H9 (cell line): Measurements from ENCODE around the gene CRABP2. TPM values are rescaled to one million over a fixed set of nuclear protein-coding genes. Genes with fewer than 3 reads are reported as not detected.

Experiments used
- DNase-seq: peaks from one replicate; pipeline ENCODE4 v3.0.0-alpha.2; 2017
- H2AFZ ChIP-seq: one replicate; pipeline ENCODE4 v1.6.1; 2013; ENCODE audit warnings: mild to moderate bottlenecking, low read length, control low read depth, moderate library complexity
- H2AK5ac ChIP-seq: 2 replicates; pipeline ENCODE4 v1.6.1; 2013; ENCODE audit warnings: low read length, control low read depth, mixed read lengths; ENCODE audit not compliant: insufficient read length
- H2BK120ac ChIP-seq: one replicate; pipeline ENCODE4 v1.6.1; 2013; ENCODE audit warnings: low read depth, mild to moderate bottlenecking, low read length, control low read depth, inconsistent platforms; ENCODE audit not compliant: poor library complexity, severe bottlenecking
- H2BK12ac ChIP-seq: 2 replicates; pipeline ENCODE4 v1.6.1; 2013; ENCODE audit warnings: low read length, control low read depth, mixed read lengths, low read depth; ENCODE audit not compliant: insufficient read length
- H2BK15ac ChIP-seq: 2 replicates; pipeline ENCODE4 v1.6.1; 2013; ENCODE audit warnings: low read depth, low read length, control low read depth
- H2BK20ac ChIP-seq: one replicate; pipeline ENCODE4 v1.6.1; 2013; ENCODE audit warnings: low read depth, mild to moderate bottlenecking, low read length, control low read depth, inconsistent platforms; ENCODE audit not compliant: poor library complexity, severe bottlenecking
- H2BK5ac ChIP-seq: 2 replicates; pipeline ENCODE4 v1.6.1; 2013; ENCODE audit warnings: low read length, control low read depth, mixed read lengths; ENCODE audit not compliant: insufficient read length
- H3K14ac ChIP-seq: 2 replicates; pipeline ENCODE4 v1.6.1; 2013; ENCODE audit warnings: low read length, control low read depth; ENCODE audit not compliant: insufficient read depth
- H3K18ac ChIP-seq: 2 replicates; pipeline ENCODE4 v1.6.1; 2013; ENCODE audit warnings: low read depth, mild to moderate bottlenecking, mixed read lengths, low read length, control low read depth; ENCODE audit not compliant: insufficient read length
- H3K23ac ChIP-seq: 2 replicates; pipeline ENCODE4 v1.6.1; 2013; ENCODE audit warnings: low read length, control low read depth, mixed read lengths, low read depth; ENCODE audit not compliant: insufficient read length
- H3K23me2 ChIP-seq: 2 replicates; pipeline ENCODE4 v1.6.1; 2013; ENCODE audit warnings: low read depth, mild to moderate bottlenecking, mixed read lengths, low read length, control low read depth; ENCODE audit not compliant: insufficient read length, poor library complexity, severe bottlenecking
- H3K27ac ChIP-seq: 2 replicates; pipeline ENCODE4 v1.5.1; 2013; ENCODE audit warnings: low read length, control low read depth, mixed read lengths, low read depth; ENCODE audit not compliant: insufficient read length
- H3K27me3 ChIP-seq: 2 replicates; pipeline ENCODE4 v1.6.1; 2013; ENCODE audit warnings: low read length, control low read depth, inconsistent platforms; ENCODE audit not compliant: insufficient read depth
- H3K4ac ChIP-seq: 2 replicates; pipeline ENCODE4 v1.6.1; 2013; ENCODE audit warnings: low read depth, mild to moderate bottlenecking, control low read depth, inconsistent platforms, low read length, moderate library complexity
- H3K4me1 ChIP-seq: 2 replicates; pipeline ENCODE4 v1.6.1; 2013; ENCODE audit warnings: low read length, control low read depth, inconsistent platforms; ENCODE audit not compliant: insufficient read depth
- H3K4me2 ChIP-seq: 2 replicates; pipeline ENCODE4 v1.6.1; 2013; ENCODE audit warnings: low read length, control low read depth, mixed read lengths; ENCODE audit not compliant: insufficient read length, insufficient read depth
- H3K56ac ChIP-seq: 2 replicates; pipeline ENCODE4 v1.6.1; 2013; ENCODE audit warnings: low read depth, mild to moderate bottlenecking, mixed read lengths, low read length, control low read depth; ENCODE audit not compliant: insufficient read length
- H3K79me1 ChIP-seq: 2 replicates; pipeline ENCODE4 v1.6.1; 2013; ENCODE audit warnings: low read depth, mild to moderate bottlenecking, moderate library complexity, low read length, control low read depth, inconsistent platforms; ENCODE audit not compliant: insufficient read depth, poor library complexity, severe bottlenecking
- H3K79me2 ChIP-seq: 2 replicates; pipeline ENCODE4 v1.6.1; 2013; ENCODE audit warnings: low read length, control low read depth, inconsistent platforms; ENCODE audit not compliant: insufficient read depth
- H3K9ac ChIP-seq: 2 replicates; pipeline ENCODE4 v1.6.1; 2013; ENCODE audit warnings: low read length, control low read depth, mixed read lengths; ENCODE audit not compliant: insufficient read length; ENCODE audit errors: extremely low read depth
- H3K9me3 ChIP-seq: one replicate; pipeline ENCODE4 v1.6.1; 2013; ENCODE audit warnings: low read depth, low read length, inconsistent platforms; ENCODE audit not compliant: control insufficient read depth
- H3T11ph ChIP-seq: one replicate; pipeline ENCODE4 v1.6.1; 2013; ENCODE audit warnings: mild to moderate bottlenecking, low read length, control low read depth, inconsistent platforms
- H4K20me1 ChIP-seq: one replicate; pipeline ENCODE4 v1.6.1; 2013; ENCODE audit not compliant: control insufficient read depth, insufficient read length, insufficient read depth
- H4K5ac ChIP-seq: 2 replicates; pipeline ENCODE4 v1.6.1; 2013; ENCODE audit warnings: low read depth, mild to moderate bottlenecking, mixed read lengths, low read length, control low read depth; ENCODE audit not compliant: insufficient read length
- H4K8ac ChIP-seq: replicated peaks from 2 replicates; pipeline ENCODE4 v1.6.1; 2013; ENCODE audit warnings: low read length, control low read depth, mixed read lengths, low read depth; ENCODE audit not compliant: insufficient read length
- H4K91ac ChIP-seq: 2 replicates; pipeline ENCODE4 v1.6.1; 2013; ENCODE audit warnings: low read depth, mild to moderate bottlenecking, moderate library complexity, mixed read lengths, low read length, control low read depth; ENCODE audit not compliant: insufficient read length
- H3K27ac Mint-ChIP-seq, 3 experiments: 2 replicates in 2 of 3; 3 replicates in 1 of 3; pipeline ENCODE4 v1.8.0; 2020 to 2021; ENCODE audit warnings: mixed read lengths in 3 of 3, mild to moderate bottlenecking in 1 of 3, moderate library complexity in 1 of 3
- H3K27me3 Mint-ChIP-seq: 2 replicates; pipeline ENCODE4 v1.8.0; 2021; ENCODE audit warnings: low read depth, mild to moderate bottlenecking, moderate library complexity, mixed read lengths
- H3K36me3 Mint-ChIP-seq, 3 experiments: 2 replicates in 2 of 3; 3 replicates in 1 of 3; pipeline ENCODE4 v1.8.0; 2020 to 2021; ENCODE audit warnings: low read depth in 3 of 3, mixed read lengths in 3 of 3; ENCODE audit not compliant: insufficient read depth in 1 of 3
- H3K4me1 Mint-ChIP-seq, 2 experiments: 2 replicates each; pipeline ENCODE4 v1.8.0; 2020; ENCODE audit warnings: mixed read lengths in 2 of 2
- H3K4me3 Mint-ChIP-seq, 2 experiments: 2 replicates in 1 of 2; 3 replicates in 1 of 2; pipeline ENCODE4 v1.8.0; 2020 to 2021; ENCODE audit warnings: mild to moderate bottlenecking in 2 of 2, mixed read lengths in 2 of 2, moderate library complexity in 1 of 2
- H3K9me3 Mint-ChIP-seq, 2 experiments: 2 replicates in 1 of 2; 3 replicates in 1 of 2; pipeline ENCODE4 v1.8.0; 2020; ENCODE audit warnings: mild to moderate bottlenecking in 2 of 2, mixed read lengths in 2 of 2, moderate library complexity in 1 of 2
- WGBS: extraction: QIAGEN DNeasy Blood & Tissue Kit; methylation state at CpG from one replicate; pipeline ENCODE4 v1.1.7; 2013; ENCODE audit warnings: missing lambda C conversion rate, low lambda C conversion rate, mixed read lengths; ENCODE audit not compliant: insufficient read length; ENCODE audit errors: extremely low coverage; 5-methylcytosine and 5-hydroxymethylcytosine counted together
- total RNA-seq: library from RNA; stranded (reverse); gene quantifications from 2 replicates; pipeline ENCODE4 v1.2.1, GENCODE V29; 2021
- TF ChIP-seq, protein P1 (sequence below): fragments of 200-600 bp; sonication (generic); conservative IDR thresholded peaks from 3 replicates; pipeline ENCODE4 v1.8.0; 2021; ENCODE audit warnings: antibody characterized with exemption, mild to moderate bottlenecking

Gene CRABP2
- total RNA-seq, 1 experiment from 2014 or later = 184 TPM

- Mint-ChIP-seq H3K9me3 (no peaks in the 10 kb centered on the region), H3K27me3 (no peaks in the 10 kb centered on the region), H3K4me1 (peaks cover 19 to 22% of the 10 kb centered on the region in 2 experiments), H3K27ac (no peak overlapping the region), H3K36me3 (peaks cover 0 to 8% (median 3%) of the 10 kb centered on the region in 3 experiments; a peak in 2 of 7 replicates), H3K4me3 (no peak overlapping the region)
- no peak overlapping the region for H2AK5ac ChIP-seq
- H2BK5ac ChIP-seq = no peak overlapping the region
- H2BK120ac ChIP-seq = no peak overlapping the region
- WGBS = no CpG with 5 or more reads among the region's 8 CpGs
- H3K79me2 ChIP-seq = peaks cover 12% of the 10 kb centered on the region; the same call in 1 of the 2 replicates
- no peak overlapping the region for H2BK20ac ChIP-seq
- no peak overlapping the region for H3K14ac ChIP-seq
- H2BK12ac ChIP-seq = no peak overlapping the region
- no peak overlapping the region for H3K18ac ChIP-seq
- no peak overlapping the region for H4K8ac ChIP-seq
- H4K20me1 ChIP-seq = no peaks in the 10 kb centered on the region
- peaks cover 7% of the 10 kb centered on the region for H3K23me2 ChIP-seq
- H4K91ac ChIP-seq = no peak overlapping the region
- H3K23ac ChIP-seq = no peak overlapping the region
- no peak for DNase-seq
- H3K9ac ChIP-seq = no peak overlapping the region
- H3K56ac ChIP-seq = no peak overlapping the region
- no peak overlapping the region for H3K4me2 ChIP-seq
- no peaks in the 10 kb centered on the region for H3K79me1 ChIP-seq
- no peaks in the 10 kb centered on the region for H3K9me3 ChIP-seq
- no peak overlapping the region for H2BK15ac ChIP-seq
- H3K4ac ChIP-seq = no peak overlapping the region
- H3K4me1 ChIP-seq = peaks cover 6% of the 10 kb centered on the region; the same call in 1 of the 2 replicates
- no peak overlapping the region for H4K5ac ChIP-seq
- H3K27ac ChIP-seq = no peak overlapping the region
- no peak overlapping the region for H2AFZ ChIP-seq
- TF ChIP-seq, protein P1, sequence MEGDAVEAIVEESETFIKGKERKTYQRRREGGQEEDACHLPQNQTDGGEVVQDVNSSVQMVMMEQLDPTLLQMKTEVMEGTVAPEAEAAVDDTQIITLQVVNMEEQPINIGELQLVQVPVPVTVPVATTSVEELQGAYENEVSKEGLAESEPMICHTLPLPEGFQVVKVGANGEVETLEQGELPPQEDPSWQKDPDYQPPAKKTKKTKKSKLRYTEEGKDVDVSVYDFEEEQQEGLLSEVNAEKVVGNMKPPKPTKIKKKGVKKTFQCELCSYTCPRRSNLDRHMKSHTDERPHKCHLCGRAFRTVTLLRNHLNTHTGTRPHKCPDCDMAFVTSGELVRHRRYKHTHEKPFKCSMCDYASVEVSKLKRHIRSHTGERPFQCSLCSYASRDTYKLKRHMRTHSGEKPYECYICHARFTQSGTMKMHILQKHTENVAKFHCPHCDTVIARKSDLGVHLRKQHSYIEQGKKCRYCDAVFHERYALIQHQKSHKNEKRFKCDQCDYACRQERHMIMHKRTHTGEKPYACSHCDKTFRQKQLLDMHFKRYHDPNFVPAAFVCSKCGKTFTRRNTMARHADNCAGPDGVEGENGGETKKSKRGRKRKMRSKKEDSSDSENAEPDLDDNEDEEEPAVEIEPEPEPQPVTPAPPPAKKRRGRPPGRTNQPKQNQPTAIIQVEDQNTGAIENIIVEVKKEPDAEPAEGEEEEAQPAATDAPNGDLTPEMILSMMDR = no peak
- no peak overlapping the region for H3T11ph ChIP-seq
- no peaks in the 10 kb centered on the region for H3K27me3 ChIP-seq
Observed at GRCh38 chr1:156754219-156754618, 48.8 kb upstream of the CRABP2 start.
